ENCODE data around the gene HTATIP2. TPM values are rescaled to one million over a fixed set of nuclear protein-coding genes. Genes with fewer than 3 reads are reported as not detected.

Gene HTATIP2
- total and polyA plus RNA-seq, 9 donors = 1.2 to 6.6 (median 3.3) TPM

Other genes starting within 250 kb of the HTATIP2 start
- 1.3 TPM for gene DBX1, start 203.2 kb upstream of the HTATIP2 start, total RNA-seq
- 10 to 100 TPM in 2 of 8 donors, 1 to 10 TPM in 6; 6.3 to 13.4 (median 9.0) TPM for gene DBX1, start 203.2 kb upstream of the HTATIP2 start, polyA plus RNA-seq (ENCODE audit: insufficient read depth in 1 of 8, insufficient read length in 8 of 8, low replicate concordance in 1 of 8)
- gene PRMT3, start 24.0 kb downstream of the HTATIP2 start, total RNA-seq = 12.1 TPM
- 10 to 100 TPM in 7 of 8 donors, 1 to 10 TPM in 1; 8.9 to 12.0 (median 11.0) TPM for gene PRMT3, start 24.0 kb downstream of the HTATIP2 start, polyA plus RNA-seq (ENCODE audit: insufficient read depth in 1 of 8, insufficient read length in 8 of 8, low replicate concordance in 1 of 8)
- not detected for gene SLC6A5, start 235.9 kb downstream of the HTATIP2 start, total RNA-seq
- under 1 TPM in 1 of 8 donors, not detected in 7; 0.01 TPM for gene SLC6A5, start 235.9 kb downstream of the HTATIP2 start, polyA plus RNA-seq (ENCODE audit: insufficient read depth in 1 of 8, insufficient read length in 8 of 8, low replicate concordance in 1 of 8)

All from muscle of leg (tissue), 9 donors.